ENCODE measurements around the gene CAPZA1. TPM values are rescaled to one million over a fixed set of nuclear protein-coding genes. Genes with fewer than 3 reads are reported as not detected.

The CAPZA1 gene
- total and polyA plus RNA-seq, 10 of the 15 experiments (the other 5 are each of a cell fraction or from before 2014, with no cell fraction given) = 187 to 886 (median 278) TPM

DNA sequence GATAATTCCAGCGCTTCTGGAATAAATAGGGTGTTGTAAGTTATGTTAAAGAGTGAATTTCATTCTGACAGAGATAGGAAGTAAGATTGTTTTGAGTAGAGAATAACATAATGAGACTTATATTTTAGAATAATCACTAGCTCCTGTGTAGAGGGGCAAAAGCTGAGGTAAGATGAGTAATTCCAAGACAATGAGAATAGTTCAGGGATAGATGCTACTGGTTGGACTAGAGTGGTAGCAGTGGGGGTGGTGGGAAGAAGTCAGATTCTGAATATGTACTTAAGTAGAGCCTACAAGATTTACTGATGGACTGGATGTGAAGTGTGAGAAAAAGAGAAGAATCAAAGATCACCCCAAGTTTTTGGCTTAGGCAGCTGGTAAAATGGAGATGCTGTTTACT, 31.6 kb downstream of the CAPZA1 start:
- H3K27me3 ChIP-seq (replicated peaks in 1 of 2; ENCODE audit: control insufficient read depth in 2 of 2, insufficient read depth in 2 of 2, low read length in 1 of 2) = no peaks in the 10 kb centered on the region
- DNase-seq (ENCODE audit: low read depth, low spot score) (no peak), FAIRE-seq (peak; percentile 38), ATAC-seq (no peak)
- H2AFZ ChIP-seq (ENCODE audit: control insufficient read depth, low read depth, low read length) = no peak overlapping the region
- H4K20me1 ChIP-seq (ENCODE audit: control insufficient read depth, insufficient read depth) = no peaks in the 10 kb centered on the region
- H3K4me2 ChIP-seq (ENCODE audit: control insufficient read depth, insufficient read depth) = no peak overlapping the region
- POLR2A ChIA-PET = interaction anchor here (1.0 to 1.2 kb wide), 2 partner anchors 14 to 54 kb away, joined by 3 to 6 read pairs; no protein-coding TSS in a partner anchor
- H3K4me3 ChIP-seq = no peak overlapping the region
- 94% methylated on average over 1 of the region's 1 CpG for WGBS (ENCODE audit: insufficient coverage, insufficient replicate concordance, low lambda C conversion rate, missing lambda C conversion rate)
- intact Hi-C loops (cut with micrococcal nuclease; ENCODE audit: unreplicated experiment) (no loop called here), in situ Hi-C loops (cut with MboI) (no loop called here)
- TF ChIP-seq, protein P1, sequence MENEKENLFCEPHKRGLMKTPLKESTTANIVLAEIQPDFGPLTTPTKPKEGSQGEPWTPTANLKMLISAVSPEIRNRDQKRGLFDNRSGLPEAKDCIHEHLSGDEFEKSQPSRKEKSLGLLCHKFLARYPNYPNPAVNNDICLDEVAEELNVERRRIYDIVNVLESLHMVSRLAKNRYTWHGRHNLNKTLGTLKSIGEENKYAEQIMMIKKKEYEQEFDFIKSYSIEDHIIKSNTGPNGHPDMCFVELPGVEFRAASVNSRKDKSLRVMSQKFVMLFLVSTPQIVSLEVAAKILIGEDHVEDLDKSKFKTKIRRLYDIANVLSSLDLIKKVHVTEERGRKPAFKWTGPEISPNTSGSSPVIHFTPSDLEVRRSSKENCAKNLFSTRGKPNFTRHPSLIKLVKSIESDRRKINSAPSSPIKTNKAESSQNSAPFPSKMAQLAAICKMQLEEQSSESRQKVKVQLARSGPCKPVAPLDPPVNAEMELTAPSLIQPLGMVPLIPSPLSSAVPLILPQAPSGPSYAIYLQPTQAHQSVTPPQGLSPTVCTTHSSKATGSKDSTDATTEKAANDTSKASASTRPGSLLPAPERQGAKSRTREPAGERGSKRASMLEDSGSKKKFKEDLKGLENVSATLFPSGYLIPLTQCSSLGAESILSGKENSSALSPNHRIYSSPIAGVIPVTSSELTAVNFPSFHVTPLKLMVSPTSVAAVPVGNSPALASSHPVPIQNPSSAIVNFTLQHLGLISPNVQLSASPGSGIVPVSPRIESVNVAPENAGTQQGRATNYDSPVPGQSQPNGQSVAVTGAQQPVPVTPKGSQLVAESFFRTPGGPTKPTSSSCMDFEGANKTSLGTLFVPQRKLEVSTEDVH (IDR thresholded peaks at IDR 0.05; ENCODE audit: low read depth, partially characterized antibody) = no peak
- no peak for TF ChIP-seq JUNB (IDR thresholded peaks at IDR 0.05)
- no peak for TF ChIP-seq POU2F2 (IDR thresholded peaks at IDR 0.05; ENCODE audit: borderline replicate concordance, low read depth, low read length)
- no peaks in the 10 kb centered on the region for H3K4me1 ChIP-seq (ENCODE audit: control insufficient read depth, insufficient read depth, low read length)
- CTCF ChIA-PET = interaction anchor here (0.8 to 3.1 kb wide), 4 partner anchors 10 to 421 kb away, joined by 3 to 6 read pairs (median 4); no protein-coding TSS in a partner anchor
- no peaks in the 10 kb centered on the region for H3K9me3 ChIP-seq (replicated peaks; ENCODE audit: control insufficient read depth, insufficient read depth, low read length)
- SMC1A ChIA-PET (ENCODE audit: uncharacterized antibody, unreplicated experiment) = interaction anchor here (1.3 to 2.0 kb wide), 4 partner anchors 8 to 14 kb away, joined by 3 to 7 read pairs (median 6); no protein-coding TSS in a partner anchor
- H3K27ac ChIP-seq (ENCODE audit: control insufficient read depth, insufficient read depth) = no peak overlapping the region
- peaks cover 2 to 22% of the 10 kb centered on the region in 2 experiments for H3K36me3 ChIP-seq (ENCODE audit: control insufficient read depth in 2 of 2, insufficient read depth in 2 of 2, low read length in 1 of 2)
- H3K79me2 ChIP-seq (ENCODE audit: control insufficient read depth, insufficient read depth, low read length) = peaks cover 18% of the 10 kb centered on the region
- RAD21 ChIA-PET (ENCODE audit: unreplicated experiment) = interaction anchor here (1.2 to 1.4 kb wide), 2 partner anchors 22 to 29 kb away, joined by 3 read pairs; no protein-coding TSS in a partner anchor
- no peak overlapping the region for H3K9ac ChIP-seq (ENCODE audit: control insufficient read depth, insufficient read depth, low read length)
- TSS peak; percentile 39 for BruUV-seq (replicated peaks)
